ENCODE measurements around the gene SERPINB7. TPM values are rescaled to one million over a fixed set of nuclear protein-coding genes. Genes with fewer than 3 reads are reported as not detected.

Gene SERPINB7
- total RNA-seq, 1 experiment from 2014 or later = not detected

- TF ChIP-seq, protein P1, sequence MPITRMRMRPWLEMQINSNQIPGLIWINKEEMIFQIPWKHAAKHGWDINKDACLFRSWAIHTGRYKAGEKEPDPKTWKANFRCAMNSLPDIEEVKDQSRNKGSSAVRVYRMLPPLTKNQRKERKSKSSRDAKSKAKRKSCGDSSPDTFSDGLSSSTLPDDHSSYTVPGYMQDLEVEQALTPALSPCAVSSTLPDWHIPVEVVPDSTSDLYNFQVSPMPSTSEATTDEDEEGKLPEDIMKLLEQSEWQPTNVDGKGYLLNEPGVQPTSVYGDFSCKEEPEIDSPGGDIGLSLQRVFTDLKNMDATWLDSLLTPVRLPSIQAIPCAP (CRISPR knock-in tag; IDR thresholded peaks at IDR 0.05) = no peak
- TF ChIP-seq FOXP4 (CRISPR knock-in tag; IDR thresholded peaks at IDR 0.05) (no peak), ZNF423 (CRISPR knock-in tag; IDR thresholded peaks at IDR 0.05) (no peak), RELA (CRISPR knock-in tag; IDR thresholded peaks at IDR 0.05; ENCODE audit: borderline replicate concordance) (no peak)
Observed at GRCh38 chr18:63725682-63726480, 49.3 kb upstream of the SERPINB7 start (continued).

- no peaks in the 10 kb centered on the region; the same call in 1 of the 2 replicates for H3K27me3 Mint-ChIP-seq (ENCODE audit: low read depth)
- H3K4me3 Mint-ChIP-seq = no peak overlapping the region
- ChIA-PET CTCF (no interaction called here), POLR2A (no interaction called here)
- H3K4me1 Mint-ChIP-seq = peaks cover 5% of the 10 kb centered on the region
- H3K36me3 Mint-ChIP-seq = no peaks in the 10 kb centered on the region
- no peak overlapping the region for H3K27ac Mint-ChIP-seq
- ATAC-seq (no peak), DNase-seq (ENCODE audit: low spot score) (no peak)
- no peaks in the 10 kb centered on the region for H3K9me3 Mint-ChIP-seq
- no peak for TF ChIP-seq FOXP4 (CRISPR knock-in tag; IDR thresholded peaks at IDR 0.05)
- TF ChIP-seq SMAD3 (CRISPR knock-in tag; IDR thresholded peaks at IDR 0.05; ENCODE audit: borderline replicate concordance) = no peak
- TF ChIP-seq IRF2 (CRISPR knock-in tag; IDR thresholded peaks at IDR 0.05; ENCODE audit: borderline replicate concordance, low read depth) = no peak
- TF ChIP-seq, protein P2, sequence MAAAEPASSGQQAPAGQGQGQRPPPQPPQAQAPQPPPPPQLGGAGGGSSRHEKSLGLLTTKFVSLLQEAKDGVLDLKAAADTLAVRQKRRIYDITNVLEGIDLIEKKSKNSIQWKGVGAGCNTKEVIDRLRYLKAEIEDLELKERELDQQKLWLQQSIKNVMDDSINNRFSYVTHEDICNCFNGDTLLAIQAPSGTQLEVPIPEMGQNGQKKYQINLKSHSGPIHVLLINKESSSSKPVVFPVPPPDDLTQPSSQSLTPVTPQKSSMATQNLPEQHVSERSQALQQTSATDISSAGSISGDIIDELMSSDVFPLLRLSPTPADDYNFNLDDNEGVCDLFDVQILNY (CRISPR knock-in tag; IDR thresholded peaks at IDR 0.05) = no peak
- TF ChIP-seq FOXK1 (CRISPR knock-in tag; IDR thresholded peaks at IDR 0.05) = no peak
- TF ChIP-seq TEAD1 (CRISPR knock-in tag; IDR thresholded peaks at IDR 0.05) = no peak
- TF ChIP-seq ATF1 (CRISPR knock-in tag; IDR thresholded peaks at IDR 0.05) = no peak
- no peak for TF ChIP-seq NR2C2 (CRISPR knock-in tag; IDR thresholded peaks at IDR 0.05)
- no peak for TF ChIP-seq USF2 (CRISPR knock-in tag; IDR thresholded peaks at IDR 0.05)
- TF ChIP-seq, protein P1 (CRISPR knock-in tag; IDR thresholded peaks at IDR 0.05) = no peak
- TF ChIP-seq ETV6 (CRISPR knock-in tag; IDR thresholded peaks at IDR 0.05) = no peak
- TF ChIP-seq GABPB1 (CRISPR knock-in tag; IDR thresholded peaks at IDR 0.05) = no peak
- TF ChIP-seq, protein P3, sequence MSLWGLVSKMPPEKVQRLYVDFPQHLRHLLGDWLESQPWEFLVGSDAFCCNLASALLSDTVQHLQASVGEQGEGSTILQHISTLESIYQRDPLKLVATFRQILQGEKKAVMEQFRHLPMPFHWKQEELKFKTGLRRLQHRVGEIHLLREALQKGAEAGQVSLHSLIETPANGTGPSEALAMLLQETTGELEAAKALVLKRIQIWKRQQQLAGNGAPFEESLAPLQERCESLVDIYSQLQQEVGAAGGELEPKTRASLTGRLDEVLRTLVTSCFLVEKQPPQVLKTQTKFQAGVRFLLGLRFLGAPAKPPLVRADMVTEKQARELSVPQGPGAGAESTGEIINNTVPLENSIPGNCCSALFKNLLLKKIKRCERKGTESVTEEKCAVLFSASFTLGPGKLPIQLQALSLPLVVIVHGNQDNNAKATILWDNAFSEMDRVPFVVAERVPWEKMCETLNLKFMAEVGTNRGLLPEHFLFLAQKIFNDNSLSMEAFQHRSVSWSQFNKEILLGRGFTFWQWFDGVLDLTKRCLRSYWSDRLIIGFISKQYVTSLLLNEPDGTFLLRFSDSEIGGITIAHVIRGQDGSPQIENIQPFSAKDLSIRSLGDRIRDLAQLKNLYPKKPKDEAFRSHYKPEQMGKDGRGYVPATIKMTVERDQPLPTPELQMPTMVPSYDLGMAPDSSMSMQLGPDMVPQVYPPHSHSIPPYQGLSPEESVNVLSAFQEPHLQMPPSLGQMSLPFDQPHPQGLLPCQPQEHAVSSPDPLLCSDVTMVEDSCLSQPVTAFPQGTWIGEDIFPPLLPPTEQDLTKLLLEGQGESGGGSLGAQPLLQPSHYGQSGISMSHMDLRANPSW (CRISPR knock-in tag; conservative IDR thresholded peaks at IDR 0.05; ENCODE audit: low read depth) = no peak
- TF ChIP-seq ZNF396 (CRISPR knock-in tag; IDR thresholded peaks at IDR 0.05; ENCODE audit: borderline replicate concordance) = no peak
- TF ChIP-seq, protein P4, sequence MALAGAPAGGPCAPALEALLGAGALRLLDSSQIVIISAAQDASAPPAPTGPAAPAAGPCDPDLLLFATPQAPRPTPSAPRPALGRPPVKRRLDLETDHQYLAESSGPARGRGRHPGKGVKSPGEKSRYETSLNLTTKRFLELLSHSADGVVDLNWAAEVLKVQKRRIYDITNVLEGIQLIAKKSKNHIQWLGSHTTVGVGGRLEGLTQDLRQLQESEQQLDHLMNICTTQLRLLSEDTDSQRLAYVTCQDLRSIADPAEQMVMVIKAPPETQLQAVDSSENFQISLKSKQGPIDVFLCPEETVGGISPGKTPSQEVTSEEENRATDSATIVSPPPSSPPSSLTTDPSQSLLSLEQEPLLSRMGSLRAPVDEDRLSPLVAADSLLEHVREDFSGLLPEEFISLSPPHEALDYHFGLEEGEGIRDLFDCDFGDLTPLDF (CRISPR knock-in tag; IDR thresholded peaks at IDR 0.05) = no peak
- TF ChIP-seq ZNF671 (CRISPR knock-in tag; IDR thresholded peaks at IDR 0.05) = no peak
- no peak for TF ChIP-seq ZNF416 (CRISPR knock-in tag; IDR thresholded peaks at IDR 0.05)
- no peak for TF ChIP-seq CDX4 (CRISPR knock-in tag; IDR thresholded peaks at IDR 0.05; ENCODE audit: borderline replicate concordance)
- TF ChIP-seq ZNF317 (CRISPR knock-in tag; IDR thresholded peaks at IDR 0.05; ENCODE audit: borderline replicate concordance, low read depth) = no peak
- TF ChIP-seq FOXJ3 (CRISPR knock-in tag; IDR thresholded peaks at IDR 0.05; ENCODE audit: borderline replicate concordance) = no peak
Observed at GRCh38 chr18:63730773-63731172, 44.4 kb upstream of the SERPINB7 start.

Data from WTC11 (cell line).